ENCODE measurements around the gene AMPH.
A peak's percentile ranks its signal among the peaks of the same experiment; 100 is the strongest.

The AMPH gene

DNA sequence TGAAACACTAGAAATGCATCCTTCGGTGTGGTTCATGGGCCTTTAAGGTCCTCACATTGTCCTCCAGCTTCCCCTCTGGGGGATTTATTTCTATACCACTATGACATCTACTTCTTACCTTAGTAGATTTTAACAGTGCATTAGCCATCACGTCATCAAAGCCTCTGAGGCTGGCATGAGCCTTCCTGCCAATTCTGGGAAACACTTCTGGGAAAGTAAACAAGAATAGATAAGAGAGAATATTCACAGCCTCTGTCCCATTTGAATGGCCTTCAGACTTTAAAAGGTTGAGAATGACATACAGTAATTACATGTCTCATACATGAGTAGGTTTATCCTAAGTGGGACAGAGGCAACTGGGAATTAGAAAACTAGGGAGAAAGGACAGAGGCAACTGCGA lies 89.7 kb downstream of the AMPH start:
- DNase-seq, result no peak

DNA sequence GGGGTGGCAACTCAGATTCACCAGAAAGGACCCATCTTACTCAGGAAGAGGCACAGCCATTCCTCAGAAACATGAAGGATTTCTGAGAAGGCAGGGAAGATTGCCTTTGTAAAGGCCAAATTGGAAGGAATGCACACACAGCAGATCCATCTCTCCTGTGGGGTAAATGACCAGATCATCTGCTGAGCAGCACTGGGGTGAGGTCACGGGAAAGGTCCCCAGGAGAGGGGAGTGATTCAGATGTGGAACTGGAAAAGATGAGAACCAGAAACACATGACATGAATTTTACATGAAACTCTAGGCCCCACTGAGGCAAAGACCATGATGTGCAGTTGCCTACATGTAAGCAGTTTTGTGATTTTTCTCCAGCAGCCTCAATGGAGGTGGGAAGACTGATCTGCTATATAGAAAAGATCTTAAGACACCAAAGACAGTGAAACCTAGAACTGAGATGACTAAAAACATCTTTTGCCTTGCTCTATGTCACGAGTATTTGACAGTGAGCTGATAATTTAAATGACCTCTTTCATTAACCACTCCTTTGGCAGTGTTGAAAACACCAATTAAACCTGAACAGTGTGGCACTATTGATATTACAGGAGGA lies 91.6 kb downstream of the AMPH start:
- no peak for DNase-seq

DNA sequence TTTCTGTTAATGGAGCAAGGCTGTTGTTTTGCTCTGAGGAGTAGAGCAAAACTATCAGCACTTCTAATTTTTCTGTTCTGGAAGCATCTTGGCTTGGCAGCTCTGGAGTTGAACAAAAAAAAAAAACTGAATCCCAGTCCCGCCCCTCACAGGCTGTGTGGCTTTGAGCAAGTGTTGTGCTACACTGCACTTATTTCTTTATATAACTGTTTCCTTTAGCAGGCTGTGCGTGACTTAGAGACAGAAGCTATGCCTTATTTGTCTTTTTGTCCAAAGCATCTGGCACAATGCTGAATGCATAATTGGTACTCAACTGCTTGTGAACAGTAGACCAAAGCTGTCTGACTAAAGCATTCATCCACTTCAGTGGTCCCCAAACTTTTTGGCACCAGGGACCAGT lies 96.1 kb downstream of the AMPH start:
- no peak for DNase-seq

DNA sequence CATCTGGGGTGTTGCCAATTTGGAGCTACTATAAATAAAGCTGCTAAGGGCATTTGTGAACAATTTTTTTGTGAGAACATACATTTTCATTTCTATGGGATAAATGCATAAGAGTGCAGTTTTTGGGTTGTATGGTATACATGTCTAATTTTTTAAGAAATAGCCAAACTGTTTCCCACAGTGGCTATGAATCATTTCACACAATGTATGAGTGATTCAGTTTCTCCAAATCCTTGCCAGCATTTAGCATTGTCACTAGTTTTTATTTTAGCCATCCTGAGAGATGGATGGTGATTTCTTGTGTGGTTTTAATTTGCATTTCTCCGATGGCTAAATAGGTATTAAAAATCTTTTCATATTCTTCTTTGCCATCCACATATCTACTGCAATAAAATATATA lies 105.3 kb downstream of the AMPH start:
- DNase-seq, result no peak

- DNase-seq, result no peak
Observed at GRCh38 chr7:38524786-38525185, 106.4 kb downstream of the AMPH start.

DNA sequence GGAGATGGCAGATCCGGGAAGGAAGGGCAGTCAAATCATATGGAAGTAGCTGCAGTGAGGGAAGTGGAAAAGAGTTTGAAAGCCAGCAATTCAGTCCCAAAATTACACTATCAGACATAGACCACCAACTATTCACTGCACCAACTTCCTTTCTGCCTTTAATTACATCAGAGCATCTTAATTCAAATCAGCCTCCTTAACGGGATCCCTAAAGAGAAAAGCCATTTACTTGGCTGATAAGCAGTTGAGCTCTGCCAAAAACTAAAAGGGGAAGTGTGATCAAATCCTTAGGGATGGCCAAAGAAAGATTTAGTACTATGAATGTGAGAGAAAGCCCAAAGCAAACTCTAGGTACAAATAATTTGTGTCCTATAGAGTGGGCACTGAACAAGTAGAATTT lies 110.4 kb downstream of the AMPH start:
- no peak for DNase-seq

DNA sequence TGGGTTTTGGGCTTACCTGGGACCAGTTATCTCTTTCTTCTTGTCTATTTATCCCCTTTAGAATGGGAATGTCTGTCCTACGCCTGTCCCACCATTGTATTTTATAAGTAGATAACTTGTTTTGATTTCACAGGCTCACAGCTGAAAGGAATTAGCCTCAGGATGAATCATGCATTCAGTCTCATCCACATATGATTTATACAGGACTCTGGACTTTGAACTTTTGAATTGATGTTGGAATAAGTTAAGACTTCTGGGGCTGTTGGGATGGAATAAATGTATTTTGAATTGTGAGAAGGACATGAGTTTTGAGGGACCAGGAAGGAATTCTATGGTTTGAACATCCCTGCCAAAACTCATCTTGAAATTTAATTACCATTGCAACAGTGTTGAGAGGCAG lies 112.6 kb downstream of the AMPH start:
- no peak for DNase-seq

- no peak for DNase-seq
Observed at GRCh38 chr7:38512704-38513103, 118.5 kb downstream of the AMPH start.

DNA sequence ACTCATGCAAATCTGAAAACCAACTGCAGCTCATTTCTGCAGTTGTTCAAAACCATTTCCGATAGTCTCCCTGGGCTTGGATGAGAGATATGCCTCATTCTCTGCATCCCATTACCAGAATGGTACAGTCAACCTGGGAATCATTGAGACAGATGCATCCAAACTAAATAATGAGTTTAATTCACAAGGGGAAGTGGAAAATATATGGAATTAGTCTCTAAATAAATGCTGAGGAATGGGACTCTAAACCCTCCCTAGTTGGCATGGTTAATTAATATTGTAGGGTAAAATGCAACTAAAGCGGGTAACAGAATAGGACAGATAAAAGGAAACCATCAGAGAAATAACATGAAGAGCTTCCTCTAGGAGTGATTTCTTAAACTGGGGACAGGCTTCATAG lies 118.9 kb downstream of the AMPH start:
- DNase-seq, result no peak

- no peak for DNase-seq
Observed at GRCh38 chr7:38507384-38507783, 123.8 kb downstream of the AMPH start.

DNA sequence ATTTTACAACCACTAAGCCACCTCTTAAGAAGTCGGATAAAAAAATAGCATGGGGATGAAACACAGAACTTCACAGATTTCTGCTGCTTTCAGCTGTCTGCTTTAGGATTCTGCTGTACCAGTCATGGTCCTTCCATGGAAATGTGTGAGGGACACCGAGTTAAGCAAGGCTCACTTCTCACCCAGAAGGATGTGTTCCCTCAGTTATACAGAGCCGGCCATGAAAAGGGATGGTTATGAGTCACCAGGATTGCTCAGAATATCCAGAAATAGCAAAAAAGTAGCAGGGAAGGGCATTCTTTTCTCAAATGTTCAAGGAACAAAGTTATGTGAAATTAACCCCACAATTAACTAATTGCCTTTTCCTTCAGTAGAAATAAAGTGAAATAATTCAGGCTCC lies 124.4 kb downstream of the AMPH start:
- peak in 1 of 4 experiments; percentile 3 for DNase-seq

GRCh38 chr7:38506004-38506403 lies 125.2 kb downstream of the AMPH start:
- DNase-seq, result no peak

- no peak for DNase-seq
Observed at GRCh38 chr7:38504684-38505083, 126.5 kb downstream of the AMPH start.

DNA sequence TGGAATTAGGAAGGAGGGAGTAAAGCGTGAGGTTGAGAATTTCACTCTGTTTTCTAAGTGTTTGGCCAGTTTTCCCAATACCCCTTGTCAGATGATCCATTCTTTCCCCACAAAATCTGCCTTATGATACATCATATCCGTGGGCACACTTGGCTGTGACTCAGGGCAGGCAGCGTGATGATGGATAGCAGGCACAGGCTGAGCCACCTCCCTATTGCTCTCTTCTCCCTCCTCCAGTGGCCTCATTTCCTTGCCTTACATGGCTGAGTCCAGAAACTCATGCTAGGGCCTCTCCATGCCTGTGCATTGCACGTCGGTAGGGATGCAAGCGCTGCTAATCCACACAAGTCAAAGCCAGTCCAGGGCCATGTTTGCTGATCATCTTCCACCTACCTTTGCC lies 128.3 kb downstream of the AMPH start:
- no peak for DNase-seq

GRCh38 chr7:38502289-38502688 lies 128.9 kb downstream of the AMPH start:
- no peak for DNase-seq

DNA sequence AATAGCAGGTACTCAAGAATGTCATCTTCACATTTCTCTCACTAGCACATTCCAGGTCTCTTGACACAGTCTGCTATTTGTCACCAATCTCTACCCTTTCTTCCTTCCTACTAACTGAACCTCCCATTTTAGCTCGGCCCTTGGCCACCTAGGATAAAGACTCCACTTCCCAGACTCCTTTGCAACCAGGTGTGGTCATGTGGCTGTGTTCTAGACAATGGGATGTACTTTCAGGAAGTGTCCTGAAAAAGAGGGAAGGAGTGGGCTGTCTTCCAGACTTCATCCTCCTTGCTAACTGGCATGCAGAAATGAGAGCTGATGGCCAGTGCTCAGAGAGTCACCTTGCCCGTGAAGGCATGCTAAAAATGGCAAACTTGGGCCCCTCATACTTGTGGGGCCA lies 139.2 kb downstream of the AMPH start:
- no peak for DNase-seq

- no peak for DNase-seq
Observed at GRCh38 chr7:38482521-38482920, 148.7 kb downstream of the AMPH start.

DNA sequence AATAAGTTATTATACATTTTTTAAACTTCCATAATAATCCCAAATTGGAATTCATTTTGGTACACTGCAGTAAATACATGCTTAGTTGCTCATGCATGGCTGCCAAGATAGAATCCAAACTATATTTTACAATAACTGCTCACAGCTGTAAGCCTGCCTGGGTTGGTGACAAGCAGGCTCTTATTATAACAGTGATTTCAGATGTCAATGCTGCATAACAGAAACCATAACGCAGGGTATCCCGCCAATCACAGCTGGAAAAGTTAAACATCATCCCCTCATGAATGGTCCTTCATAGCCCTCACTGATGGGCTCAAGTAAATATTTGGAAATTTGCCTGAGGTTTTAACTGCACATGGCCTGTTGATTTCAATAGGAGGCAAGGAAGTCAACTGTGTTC lies 149.8 kb downstream of the AMPH start:
- no peak for DNase-seq

- no peak for DNase-seq
Observed at GRCh38 chr7:38478404-38478803, 152.8 kb downstream of the AMPH start.

DNA sequence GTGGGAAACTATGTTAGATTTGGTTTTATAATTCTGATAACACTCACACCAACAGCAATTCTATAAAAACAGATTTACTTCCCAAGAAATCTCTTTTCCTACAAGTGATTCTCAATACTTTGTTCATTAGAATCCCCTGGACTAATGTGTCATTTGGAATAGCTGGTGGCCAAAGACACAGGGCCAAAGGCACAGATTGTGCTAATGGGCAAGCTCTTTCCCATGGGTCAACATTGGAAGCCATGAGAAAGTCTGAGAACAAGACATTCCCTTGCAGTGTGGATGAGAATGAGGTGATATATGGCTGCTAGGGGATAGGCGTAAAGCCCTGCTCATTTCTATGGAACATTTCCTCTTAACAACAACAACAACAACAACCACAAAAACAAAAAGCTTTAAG lies 153.8 kb downstream of the AMPH start:
- no peak for DNase-seq

GRCh38 chr7:38476764-38477163 lies 154.4 kb downstream of the AMPH start:
- no peak for DNase-seq

DNA sequence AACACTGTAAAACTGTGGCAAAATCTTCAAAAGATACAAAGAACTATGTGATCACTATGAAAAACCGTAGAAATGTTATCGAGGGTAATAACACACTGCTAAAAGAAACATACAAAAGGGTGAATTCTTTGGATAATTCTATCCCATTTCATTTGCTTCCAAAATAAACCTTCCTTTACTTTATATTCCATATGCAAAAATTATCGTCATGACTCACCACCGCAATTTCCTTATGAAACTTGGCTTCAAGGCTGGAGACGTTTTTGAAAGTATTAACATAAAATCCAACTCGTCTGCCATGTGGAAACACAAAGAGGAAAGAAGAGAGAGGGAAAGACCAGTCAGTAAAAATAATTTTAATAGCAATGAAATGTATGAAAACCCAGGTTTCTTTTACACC lies 165.2 kb downstream of the AMPH start:
- no peak for DNase-seq

- DNase-seq, result peak; percentile 29 to 63 (median 46)
Observed at GRCh38 chr7:38463277-38464225, 167.6 kb downstream of the AMPH start.

DNA sequence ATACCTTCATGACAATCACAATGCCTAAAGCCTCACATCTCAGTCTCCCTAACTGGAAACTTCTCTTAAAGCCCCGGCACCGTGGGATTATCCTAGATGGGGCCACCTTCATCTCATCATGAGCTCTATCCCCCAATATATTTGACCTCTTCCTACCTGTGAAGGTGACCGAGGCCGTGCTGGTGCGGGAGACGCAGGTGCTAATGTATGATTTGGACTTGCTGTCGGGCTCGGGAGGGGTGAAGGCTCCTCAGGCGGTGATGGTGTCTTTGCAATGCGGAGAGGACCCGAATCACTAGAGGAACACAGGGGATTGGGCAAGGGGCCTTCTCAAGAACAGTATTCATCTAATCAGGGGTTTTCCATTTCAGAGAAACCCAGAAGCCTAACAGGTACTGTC lies 168.4 kb downstream of the AMPH start:
- no peak for DNase-seq

Measured in suppressor macrophage (primary cell).